ENCODE data around the gene TENT5A.

- TF ChIP-seq CTCF (IDR thresholded peaks at IDR 0.05; ENCODE audit: low read length) (no peak), EZH2phosphoT487 (IDR thresholded peaks at IDR 0.05; ENCODE audit: low read length) (no peak)
Measured at GRCh38 chr6:81714684-81715083, 37.8 kb downstream of the TENT5A start.
